Osteocyte (in vitro differentiated cells): ENCODE measurements around the gene PCGF3. TPM values are rescaled to one million over a fixed set of nuclear protein-coding genes. Genes with fewer than 3 reads are reported as not detected.

Experiments
- DNase-seq: peaks from one replicate; pipeline ENCODE4 v3.0.0; 2021; ENCODE audit warnings: mixed read lengths; ENCODE audit not compliant: unreplicated experiment; ENCODE audit errors: extremely low spot score
- H3K27ac Mint-ChIP-seq: one replicate; pipeline ENCODE4 v1.8.0; 2021; ENCODE audit warnings: mild to moderate bottlenecking, mixed read lengths; ENCODE audit not compliant: unreplicated experiment
- H3K27me3 Mint-ChIP-seq: one replicate; pipeline ENCODE4 v1.8.0; 2021; ENCODE audit warnings: mixed read lengths; ENCODE audit not compliant: unreplicated experiment
- H3K36me3 Mint-ChIP-seq: one replicate; pipeline ENCODE4 v1.8.0; 2021; ENCODE audit warnings: mixed read lengths; ENCODE audit not compliant: unreplicated experiment
- H3K4me1 Mint-ChIP-seq: one replicate; pipeline ENCODE4 v1.8.0; 2021; ENCODE audit warnings: mixed read lengths; ENCODE audit not compliant: unreplicated experiment
- H3K4me3 Mint-ChIP-seq: one replicate; pipeline ENCODE4 v1.8.0; 2021; ENCODE audit warnings: mild to moderate bottlenecking, moderate library complexity, mixed read lengths; ENCODE audit not compliant: unreplicated experiment
- H3K9me3 Mint-ChIP-seq: one replicate; pipeline ENCODE4 v1.8.0; 2021; ENCODE audit warnings: mixed read lengths; ENCODE audit not compliant: unreplicated experiment
- total RNA-seq: library from RNA; stranded (reverse); gene quantifications from 2 replicates; pipeline ENCODE4 v1.2.1, GENCODE V29; 2021
- TF ChIP-seq, protein P1 (sequence below): fragments of 200-600 bp; sonication (generic); IDR thresholded peaks from 2 replicates; pipeline ENCODE4 v1.5.0; 2021; ENCODE audit warnings: antibody characterized with exemption, mild to moderate bottlenecking, moderate library complexity

Gene PCGF3
- total RNA-seq, 1 donor from 2014 or later = 70.0 TPM

DNA sequence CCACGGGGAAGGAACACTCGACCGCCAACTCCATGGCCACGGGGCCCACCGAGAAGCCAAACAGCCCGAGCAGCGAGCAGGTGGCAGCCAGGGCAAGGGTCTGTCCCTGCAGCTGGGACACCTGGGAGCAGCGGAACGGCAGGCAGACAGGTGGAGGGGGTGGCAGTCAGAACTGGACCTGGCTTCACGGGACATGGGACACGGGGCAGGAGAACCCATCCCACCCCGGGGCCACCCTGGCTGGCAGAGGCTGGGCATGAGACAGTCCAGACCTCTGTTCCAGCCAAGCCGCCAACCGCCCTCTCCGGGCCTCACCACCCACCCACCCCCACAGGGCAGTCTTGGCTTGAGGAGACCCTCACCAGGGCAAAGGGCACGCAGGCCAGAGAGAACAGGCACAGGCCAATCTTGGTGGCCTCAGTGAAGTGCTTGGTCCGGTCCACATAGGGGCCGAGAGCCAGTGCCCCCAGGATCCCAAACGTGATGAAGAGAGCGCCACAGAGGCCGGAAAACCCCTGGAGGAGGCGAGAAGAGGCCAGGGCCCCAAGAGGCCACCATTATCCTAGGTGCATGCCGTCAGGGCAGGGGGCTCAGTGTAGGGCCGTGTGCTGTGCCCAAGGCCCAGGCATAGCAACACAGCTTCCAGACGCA, 22.3 kb upstream of the PCGF3 start:
- no peak overlapping the region for H3K27ac Mint-ChIP-seq
- no peaks in the 10 kb centered on the region for H3K27me3 Mint-ChIP-seq
- no peaks in the 10 kb centered on the region for H3K9me3 Mint-ChIP-seq
- no peak overlapping the region for H3K4me3 Mint-ChIP-seq
- TF ChIP-seq, protein P1, sequence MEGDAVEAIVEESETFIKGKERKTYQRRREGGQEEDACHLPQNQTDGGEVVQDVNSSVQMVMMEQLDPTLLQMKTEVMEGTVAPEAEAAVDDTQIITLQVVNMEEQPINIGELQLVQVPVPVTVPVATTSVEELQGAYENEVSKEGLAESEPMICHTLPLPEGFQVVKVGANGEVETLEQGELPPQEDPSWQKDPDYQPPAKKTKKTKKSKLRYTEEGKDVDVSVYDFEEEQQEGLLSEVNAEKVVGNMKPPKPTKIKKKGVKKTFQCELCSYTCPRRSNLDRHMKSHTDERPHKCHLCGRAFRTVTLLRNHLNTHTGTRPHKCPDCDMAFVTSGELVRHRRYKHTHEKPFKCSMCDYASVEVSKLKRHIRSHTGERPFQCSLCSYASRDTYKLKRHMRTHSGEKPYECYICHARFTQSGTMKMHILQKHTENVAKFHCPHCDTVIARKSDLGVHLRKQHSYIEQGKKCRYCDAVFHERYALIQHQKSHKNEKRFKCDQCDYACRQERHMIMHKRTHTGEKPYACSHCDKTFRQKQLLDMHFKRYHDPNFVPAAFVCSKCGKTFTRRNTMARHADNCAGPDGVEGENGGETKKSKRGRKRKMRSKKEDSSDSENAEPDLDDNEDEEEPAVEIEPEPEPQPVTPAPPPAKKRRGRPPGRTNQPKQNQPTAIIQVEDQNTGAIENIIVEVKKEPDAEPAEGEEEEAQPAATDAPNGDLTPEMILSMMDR = no peak
- DNase-seq = no peak
- no peaks in the 10 kb centered on the region for H3K36me3 Mint-ChIP-seq
- H3K4me1 Mint-ChIP-seq = peaks cover 18% of the 10 kb centered on the region

DNA sequence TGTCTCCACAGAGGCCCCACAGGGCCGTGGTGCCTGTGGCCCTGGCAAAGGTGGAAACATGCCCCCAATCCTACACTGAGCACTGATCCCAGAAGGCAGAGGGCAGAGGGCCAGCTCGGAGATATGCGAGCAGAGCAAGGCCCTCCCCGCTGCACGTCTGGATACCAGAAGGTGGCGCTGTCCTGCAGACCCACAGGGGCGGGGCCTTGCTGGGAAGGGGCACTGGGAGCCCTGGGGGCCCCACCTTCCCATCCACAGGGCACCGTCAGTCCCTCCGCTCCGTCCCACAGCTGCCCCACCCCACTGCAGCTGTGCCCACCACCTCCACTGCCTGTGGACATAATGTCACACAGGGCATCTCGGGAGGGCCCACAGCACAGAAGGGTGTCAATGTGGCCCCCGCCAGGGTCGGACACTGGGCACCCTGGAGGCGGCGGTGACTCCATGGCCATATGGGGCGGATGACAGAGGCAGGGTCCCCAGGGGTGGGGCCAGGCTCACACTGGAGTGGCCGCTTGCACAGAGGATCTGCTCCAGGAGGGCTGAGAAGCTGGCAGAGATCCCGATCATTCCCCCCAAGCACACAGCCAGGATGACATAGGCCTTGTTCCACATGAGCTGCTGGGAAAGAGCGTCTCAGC, 21.5 kb upstream of the PCGF3 start:
- peaks cover 18% of the 10 kb centered on the region for H3K4me1 Mint-ChIP-seq
- no peak overlapping the region for H3K4me3 Mint-ChIP-seq
- no peak for DNase-seq
- no peaks in the 10 kb centered on the region for H3K9me3 Mint-ChIP-seq
- H3K27ac Mint-ChIP-seq = no peak overlapping the region
- H3K27me3 Mint-ChIP-seq = no peaks in the 10 kb centered on the region
- TF ChIP-seq, protein P1 = peak; percentile 69
- no peaks in the 10 kb centered on the region for H3K36me3 Mint-ChIP-seq

DNA sequence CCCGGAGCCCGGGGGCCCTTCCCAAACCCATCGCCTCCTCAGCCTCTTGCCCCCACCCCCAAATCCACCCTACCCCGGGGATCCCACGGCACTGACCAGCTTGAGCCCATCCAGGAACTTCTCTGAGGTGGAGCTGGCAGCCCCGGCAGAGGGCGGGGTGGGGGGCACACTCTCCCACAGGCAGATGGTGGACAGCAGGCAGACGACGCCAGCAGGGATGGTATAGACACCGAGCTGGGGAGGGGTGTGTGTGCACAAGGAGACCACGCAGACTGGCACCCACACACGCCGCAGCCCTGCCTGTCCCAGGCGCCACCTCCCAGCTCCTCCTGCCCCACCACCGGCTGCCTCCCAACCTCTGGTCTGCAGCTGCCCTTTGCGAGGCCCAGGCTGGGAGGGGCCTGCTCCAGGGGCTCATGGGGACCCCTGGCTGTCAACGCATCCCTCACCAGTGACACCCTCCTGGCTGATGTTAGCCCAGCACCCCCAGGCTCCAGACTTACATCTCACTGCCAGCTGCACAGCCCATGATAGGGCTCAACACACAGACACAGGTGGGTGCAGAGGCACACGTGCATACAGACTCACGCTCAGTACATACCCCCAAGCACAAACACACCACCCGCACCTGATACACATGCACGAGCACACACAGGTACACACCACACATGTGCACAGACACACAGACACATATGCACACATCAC, 20.9 kb upstream of the PCGF3 start:
- Mint-ChIP-seq H3K27ac (no peak overlapping the region), H3K9me3 (no peaks in the 10 kb centered on the region), H3K27me3 (no peaks in the 10 kb centered on the region), H3K36me3 (no peaks in the 10 kb centered on the region), H3K4me3 (no peak overlapping the region), H3K4me1 (peaks cover 18% of the 10 kb centered on the region)
- DNase-seq = no peak
- TF ChIP-seq, protein P1 = no peak

DNA sequence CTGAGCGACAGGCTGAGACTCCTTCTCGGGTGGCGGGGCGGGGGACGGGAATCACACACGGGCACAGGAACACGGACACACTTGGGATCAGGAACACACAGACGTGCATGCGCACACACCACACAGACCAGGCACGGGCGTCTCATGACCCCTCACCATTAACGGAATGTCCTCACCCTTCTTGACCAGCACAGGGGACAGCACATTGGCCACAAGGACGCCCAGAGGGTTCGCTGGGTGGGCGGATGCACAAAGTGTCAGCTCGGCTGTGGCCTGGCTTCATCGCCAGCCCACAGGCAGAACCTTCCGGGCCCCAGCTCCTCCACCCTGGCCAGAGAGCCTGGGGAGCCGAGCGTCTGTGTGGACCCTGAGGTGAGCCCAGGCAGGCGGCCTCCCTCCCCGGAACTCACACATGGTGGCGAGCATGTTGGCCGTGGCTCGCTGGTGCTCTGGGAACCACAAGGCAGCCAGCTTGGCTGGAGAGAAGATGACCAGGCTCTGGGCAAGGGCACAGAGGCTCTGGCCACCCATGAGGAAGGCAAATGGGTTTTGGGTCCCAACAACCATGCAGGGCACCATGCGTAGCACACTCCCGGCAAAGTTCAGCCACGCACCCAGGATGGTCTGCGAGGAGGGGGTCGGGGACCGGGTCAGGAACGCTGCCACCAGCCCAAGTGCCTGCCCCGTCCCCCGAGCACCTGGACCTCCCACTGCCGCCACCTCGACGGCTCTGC, 19.8 kb upstream of the PCGF3 start:
- Mint-ChIP-seq H3K4me1 (peaks cover 16% of the 10 kb centered on the region), H3K4me3 (no peak overlapping the region), H3K27ac (no peak overlapping the region), H3K36me3 (no peaks in the 10 kb centered on the region), H3K9me3 (no peaks in the 10 kb centered on the region), H3K27me3 (no peaks in the 10 kb centered on the region)
- TF ChIP-seq, protein P1 = no peak
- DNase-seq = no peak
